Skin epidermis (tissue), 12 donors: Measurements from ENCODE around the gene GNG2.

Source experiments
- H3K27ac ChIP-seq, 21 experiments: fragments of 200-600 bp; sonication (generic) in 11 of 21; one replicate each; pipeline ENCODE4 v1.5.0; 2020; ENCODE audit warnings: mild to moderate bottlenecking in 3 of 21, inconsistent platforms in 2 of 21, moderate library complexity in 2 of 21
- H3K4me3 ChIP-seq, 7 experiments: fragments of 200-600 bp; sonication (generic) in 2 of 7; one replicate each; pipeline ENCODE4 v1.5.0; 2020; ENCODE audit warnings: inconsistent platforms in 2 of 7, mild to moderate bottlenecking in 2 of 7, moderate library complexity in 1 of 7

GNG2 gene

DNA sequence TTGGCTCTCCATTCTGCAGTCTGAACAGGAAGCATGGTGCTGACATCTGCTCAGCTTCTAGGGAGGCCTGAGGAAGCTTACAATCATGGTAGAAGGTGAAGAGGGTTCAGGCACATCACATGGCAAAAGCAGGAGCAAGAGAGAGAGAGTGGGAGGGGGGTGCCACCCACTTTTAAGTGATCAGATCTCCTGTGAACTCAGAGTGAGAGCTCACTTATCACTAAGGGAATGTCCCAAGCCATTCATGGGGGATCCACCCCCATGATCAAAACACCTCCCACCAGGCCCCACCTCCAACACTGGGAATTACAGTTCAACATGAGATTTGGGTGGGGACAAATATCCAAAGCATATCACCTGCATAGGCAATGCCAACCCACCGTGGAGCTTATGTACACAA lies 9.8 kb upstream of the GNG2 start:
- no peak overlapping the region for H3K4me3 ChIP-seq
- no peak overlapping the region for H3K27ac ChIP-seq

DNA sequence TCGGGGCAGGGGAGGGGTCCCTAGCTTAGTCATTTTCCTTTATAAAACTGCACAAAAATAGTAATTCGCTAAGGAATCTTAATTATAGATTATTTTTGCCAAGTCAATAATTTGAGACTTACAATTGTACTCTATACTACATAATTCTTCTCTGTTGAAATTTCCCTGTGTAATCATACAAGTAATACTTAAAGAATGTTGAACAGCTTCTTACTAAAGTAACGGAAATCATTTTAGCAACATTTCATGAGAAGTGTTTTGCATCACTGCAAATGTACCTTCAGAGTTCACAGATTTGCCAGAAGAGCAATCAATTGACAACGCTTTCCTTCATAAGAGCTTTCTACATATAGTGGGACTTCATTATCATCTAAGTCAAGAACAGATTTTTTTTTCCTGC lies 7.9 kb upstream of the GNG2 start:
- Histone ChIP-seq H3K4me3 (no peak overlapping the region), H3K27ac (no peak overlapping the region)

DNA sequence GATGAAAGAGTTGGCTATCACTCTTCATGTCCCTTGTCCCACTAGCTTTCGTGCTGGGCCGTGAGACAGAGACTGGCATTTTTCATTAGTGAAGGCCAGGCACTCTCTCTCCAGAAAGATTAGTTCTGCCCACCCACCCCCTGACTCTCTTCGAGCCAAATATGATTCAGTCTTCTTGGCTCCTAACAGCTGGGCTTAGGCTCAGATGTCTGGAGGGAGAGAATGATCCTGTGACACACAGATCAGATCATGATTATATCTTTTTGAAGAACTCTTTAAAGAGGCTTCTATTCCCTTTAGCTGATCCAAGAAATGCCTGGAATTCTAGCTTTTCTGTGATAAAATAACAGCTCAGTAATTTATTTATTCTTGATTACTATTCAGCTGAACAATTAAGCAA lies 5.2 kb upstream of the GNG2 start:
- Histone ChIP-seq H3K27ac (peak overlapping the region in 2 of 21 experiments; percentile 33), H3K4me3 (no peak overlapping the region)

DNA sequence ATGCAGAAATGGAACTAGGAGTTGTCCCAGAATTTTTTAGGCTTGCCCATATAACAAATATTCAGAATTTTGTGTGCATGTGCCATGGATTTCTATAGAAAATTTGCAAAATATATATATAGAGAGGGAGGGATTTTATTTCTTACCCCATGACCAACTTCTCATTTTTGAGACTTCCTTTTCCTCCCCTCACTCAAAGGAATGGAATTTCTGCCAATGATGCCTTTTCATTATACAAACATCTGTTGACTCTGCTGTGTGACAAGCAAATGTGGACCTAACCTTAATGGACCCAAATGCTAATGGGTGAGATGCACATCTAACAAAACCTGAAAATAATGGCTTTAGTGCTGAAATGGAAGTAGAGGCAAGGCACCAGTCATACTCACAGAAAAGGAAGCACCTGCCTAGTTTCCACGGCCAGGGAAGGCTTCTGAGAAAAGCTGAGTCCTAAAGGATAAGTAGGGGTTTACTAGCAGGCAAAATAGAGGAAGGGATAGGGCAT lies 3.6 kb upstream of the GNG2 start:
- Histone ChIP-seq H3K27ac (no peak overlapping the region), H3K4me3 (no peak overlapping the region)

DNA sequence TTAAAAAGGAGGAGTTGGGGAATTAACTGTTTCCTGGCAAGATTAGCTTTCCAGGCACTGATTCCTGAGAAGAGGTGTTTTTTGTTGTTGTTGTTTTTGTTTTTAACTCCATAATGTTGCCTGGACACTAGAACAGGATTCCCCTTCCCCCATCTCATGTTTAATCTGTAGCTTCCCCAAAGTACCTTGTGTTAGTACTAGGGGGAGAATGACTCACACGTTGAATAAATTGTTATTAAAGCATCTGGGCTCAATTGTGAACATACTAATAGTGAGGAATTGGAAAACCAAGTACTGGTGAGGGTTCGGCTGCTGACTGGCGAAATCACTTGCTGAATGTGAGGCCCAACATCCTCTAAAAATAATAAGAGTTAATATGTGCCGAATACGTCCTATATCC lies 1.3 kb upstream of the GNG2 start:
- H3K27ac ChIP-seq = peak overlapping the region in 3 of 21 experiments; percentile 23 to 91 (median 76)
- no peak overlapping the region for H3K4me3 ChIP-seq

DNA sequence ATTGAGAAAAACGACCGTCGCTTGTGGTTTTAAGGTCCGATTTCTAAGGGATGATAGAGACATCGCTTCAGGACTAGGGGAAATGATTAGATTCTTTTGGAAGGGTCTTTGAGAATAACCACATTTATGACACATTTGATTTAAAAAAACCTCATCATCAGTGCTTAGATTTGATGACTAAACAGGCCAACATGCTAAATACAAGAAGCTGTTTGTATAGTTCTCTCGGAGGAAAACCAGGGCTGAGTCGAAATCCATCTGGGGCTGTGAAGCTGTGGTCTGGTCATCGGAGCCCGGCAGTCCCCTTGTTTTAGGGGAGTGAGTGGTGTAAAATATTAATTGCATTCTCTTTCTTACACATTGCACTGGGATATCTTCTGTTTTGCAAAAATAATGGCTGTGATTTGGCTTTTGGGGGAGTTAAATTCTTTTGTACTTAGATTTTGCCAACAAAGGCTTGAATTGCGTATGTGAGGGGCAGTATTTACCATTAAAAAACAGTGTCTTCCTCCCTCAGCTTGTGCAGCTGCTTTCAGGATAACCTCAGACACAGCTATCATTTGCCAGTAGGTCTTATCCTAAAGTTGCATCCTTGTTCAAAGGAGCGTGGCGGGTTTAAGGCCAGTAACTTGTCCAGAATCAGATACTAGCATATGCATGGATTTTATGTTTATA lies 550 bp downstream of the GNG2 start:
- Histone ChIP-seq H3K4me3 (peak overlapping the region; percentile 31 to 51 (median 41)), H3K27ac (peak overlapping the region; percentile 5 to 91 (median 74))

DNA sequence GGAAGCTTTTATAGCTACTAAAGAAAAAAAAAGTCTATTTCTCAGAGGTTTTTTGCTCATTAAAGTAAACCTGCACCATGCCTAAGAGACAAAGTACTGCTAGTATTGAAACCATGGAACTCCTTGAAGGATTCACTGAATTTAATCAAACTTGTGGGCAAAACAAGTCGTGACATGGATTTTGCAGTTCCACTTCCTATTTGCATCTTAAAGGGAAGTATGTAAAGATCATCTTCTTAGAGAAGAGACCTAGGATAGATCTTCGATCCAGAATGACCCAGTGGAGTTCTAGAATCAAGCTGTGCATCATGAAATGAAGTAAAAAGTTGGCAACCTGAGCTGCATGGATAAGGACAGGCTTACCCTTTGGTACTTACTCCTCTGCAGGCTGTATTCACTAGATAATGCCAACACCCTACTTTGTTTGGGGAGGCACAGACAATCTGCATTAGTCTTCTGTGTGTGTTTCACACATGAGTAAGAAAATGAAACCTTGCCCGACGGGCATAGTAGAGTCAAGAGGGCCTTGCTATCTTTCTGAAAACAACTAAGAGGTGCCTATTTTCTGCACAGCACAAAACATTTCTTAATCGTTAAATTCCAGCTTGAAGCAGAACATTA lies 1.9 kb downstream of the GNG2 start:
- H3K27ac ChIP-seq = peak overlapping the region in 10 of 21 experiments; percentile 5 to 91 (median 74)
- H3K4me3 ChIP-seq = peak overlapping the region; percentile 4 to 51 (median 41)

DNA sequence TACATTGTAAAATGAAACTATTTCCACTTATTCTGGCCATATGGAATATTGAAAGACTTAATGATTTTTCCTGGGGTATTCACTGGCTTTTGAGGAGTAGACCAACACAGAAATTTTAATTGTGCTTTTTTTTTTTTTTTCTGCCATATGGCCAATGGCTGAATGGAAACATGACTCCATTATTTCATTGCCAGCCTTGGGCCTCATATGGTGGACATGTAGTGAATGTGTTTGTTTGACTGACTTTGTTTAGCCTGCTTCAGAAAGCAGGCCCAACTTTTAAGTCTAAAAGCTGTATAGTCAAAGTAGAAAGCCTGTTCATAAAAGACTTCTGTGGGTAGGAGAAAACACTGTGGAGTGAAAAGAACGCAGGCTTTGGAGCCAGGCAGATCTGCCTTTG lies 2.4 kb downstream of the GNG2 start:
- Histone ChIP-seq H3K4me3 (peak overlapping the region in 5 of 7 experiments; percentile 39 to 51 (median 42)), H3K27ac (peak overlapping the region in 5 of 21 experiments; percentile 79 to 91 (median 85))

DNA sequence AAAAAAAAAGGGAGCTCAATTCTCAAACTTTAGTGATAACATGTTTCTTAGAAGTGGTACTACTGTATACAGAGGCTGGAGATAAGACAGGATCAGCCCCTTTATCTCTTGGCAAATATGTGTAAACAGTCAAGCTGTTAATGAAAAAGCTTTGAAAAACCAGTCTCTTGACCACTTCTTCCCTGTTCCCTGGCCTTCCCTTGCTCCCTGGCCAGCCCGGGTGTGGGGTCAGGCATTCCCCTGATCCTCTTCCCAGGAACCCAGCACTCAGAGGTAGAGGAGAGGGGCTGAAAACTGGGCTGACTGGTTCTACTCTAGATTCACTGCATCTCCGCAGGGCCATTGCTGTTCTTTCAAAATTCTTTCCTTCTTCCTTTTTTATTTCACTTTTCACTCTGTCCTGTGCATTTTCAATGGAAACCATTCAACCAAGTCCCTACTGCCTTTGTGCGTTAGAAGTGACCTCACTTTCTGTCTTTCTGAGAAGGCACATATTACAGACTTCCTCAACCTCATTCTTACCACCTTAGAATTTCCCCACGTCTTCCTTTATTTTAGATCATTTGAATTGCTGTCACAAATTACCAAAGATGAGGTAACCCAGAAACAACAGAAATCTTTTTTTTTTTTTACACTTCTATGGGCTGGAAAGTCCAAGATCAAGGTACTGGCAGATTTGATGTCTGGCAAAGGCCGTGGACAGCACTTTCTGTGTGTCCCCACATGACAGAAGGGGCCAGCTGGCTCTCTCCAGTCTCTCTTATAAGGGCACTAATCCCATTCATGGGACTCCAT lies 5.7 kb downstream of the GNG2 start:
- no peak overlapping the region for H3K4me3 ChIP-seq
- H3K27ac ChIP-seq = peak overlapping the region in 1 of 21 experiments; percentile 20

DNA sequence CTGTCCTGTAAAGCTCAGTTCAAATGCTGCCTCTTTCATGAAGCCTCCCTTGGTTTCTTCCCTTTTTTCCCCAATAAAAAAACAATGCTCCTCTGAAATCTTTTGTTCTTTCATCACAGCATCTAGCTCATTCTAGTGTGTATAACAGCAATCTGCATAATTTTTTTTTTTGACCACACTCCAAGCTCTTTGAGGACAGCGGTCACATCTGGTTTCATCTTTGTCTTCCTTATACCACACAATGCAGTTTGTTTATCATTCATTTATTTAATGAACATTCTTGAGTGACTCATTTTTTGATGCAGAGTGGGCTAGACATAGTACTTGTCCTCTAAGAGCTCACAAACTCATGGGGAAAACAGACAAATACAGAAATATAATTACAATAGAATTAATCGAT lies 7.3 kb downstream of the GNG2 start:
- Histone ChIP-seq H3K27ac (peak overlapping the region in 4 of 21 experiments; percentile 9 to 40 (median 19)), H3K4me3 (no peak overlapping the region)

DNA sequence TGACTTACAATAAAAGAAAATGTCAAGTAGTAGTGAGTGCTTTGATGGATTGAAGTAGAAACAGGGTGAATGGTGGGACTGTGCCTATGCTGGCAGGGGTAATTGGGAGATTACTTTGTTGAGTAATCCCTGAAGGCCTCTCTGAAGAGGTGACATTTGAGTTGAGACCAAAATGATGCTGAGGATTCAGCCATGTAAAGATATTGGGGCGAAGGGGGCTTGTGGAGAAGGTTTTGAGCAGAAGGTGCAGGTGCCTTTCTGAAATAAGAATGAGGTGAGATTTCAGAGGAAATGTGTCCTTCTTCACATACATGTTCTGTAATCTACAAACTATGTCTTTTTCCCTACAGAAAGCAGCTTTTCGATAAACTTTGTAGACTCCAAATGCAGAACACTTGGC lies 8.0 kb downstream of the GNG2 start:
- Histone ChIP-seq H3K4me3 (no peak overlapping the region), H3K27ac (peak overlapping the region in 3 of 21 experiments; percentile 13 to 40 (median 25))

DNA sequence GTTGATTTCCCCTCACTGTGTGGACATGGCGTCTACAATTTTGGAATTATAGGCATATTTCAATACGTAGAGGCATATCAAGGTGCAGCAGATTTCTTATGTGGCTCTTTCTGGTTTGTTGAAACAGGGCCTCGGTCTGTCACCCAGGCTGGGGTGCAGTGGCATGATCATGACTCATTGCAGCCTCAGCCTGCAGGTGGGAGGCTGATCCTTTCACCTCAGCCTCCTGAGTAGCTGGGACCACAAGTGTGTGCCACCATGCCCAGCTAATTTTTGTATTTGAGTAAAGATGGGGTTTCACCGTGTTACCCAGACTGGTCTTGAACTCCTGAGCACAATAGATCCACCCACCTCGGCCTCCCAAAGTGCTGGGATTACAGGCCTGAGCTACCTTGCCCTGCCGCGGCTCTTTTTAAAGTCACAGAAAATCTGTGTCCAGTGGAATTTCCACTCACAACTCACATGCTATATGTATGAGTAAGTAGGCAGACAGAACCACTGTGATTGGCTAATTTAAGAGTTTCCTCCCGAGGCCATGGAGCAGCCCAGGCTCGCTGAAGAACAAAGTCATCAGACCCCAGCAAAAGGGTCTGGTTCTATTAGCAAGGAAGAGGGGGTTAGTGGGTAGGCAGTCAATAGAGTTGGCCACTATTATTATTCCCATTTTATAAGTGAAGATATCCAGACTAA lies 9.1 kb downstream of the GNG2 start:
- Histone ChIP-seq H3K4me3 (no peak overlapping the region), H3K27ac (peak overlapping the region in 2 of 21 experiments; percentile 1 to 23)

DNA sequence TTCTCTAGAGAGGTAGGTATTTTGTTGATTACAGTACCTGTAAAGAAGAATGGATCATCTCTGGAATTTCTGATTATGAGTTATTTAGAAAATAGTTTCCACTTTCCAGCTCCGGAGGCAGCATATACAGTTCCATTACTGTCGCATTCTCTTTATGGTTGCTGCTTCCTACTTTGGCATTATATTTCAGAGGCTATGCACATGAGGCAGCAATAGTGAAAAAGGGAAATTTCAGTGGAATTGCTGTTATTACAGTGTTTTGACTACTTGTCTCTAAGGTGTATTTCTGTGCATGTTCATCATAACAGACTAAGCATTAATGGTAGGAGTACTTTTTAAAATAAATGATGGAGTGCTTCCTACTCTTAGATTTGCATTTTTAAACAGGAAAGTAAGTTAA lies 10.2 kb downstream of the GNG2 start:
- no peak overlapping the region for H3K4me3 ChIP-seq
- H3K27ac ChIP-seq = no peak overlapping the region

DNA sequence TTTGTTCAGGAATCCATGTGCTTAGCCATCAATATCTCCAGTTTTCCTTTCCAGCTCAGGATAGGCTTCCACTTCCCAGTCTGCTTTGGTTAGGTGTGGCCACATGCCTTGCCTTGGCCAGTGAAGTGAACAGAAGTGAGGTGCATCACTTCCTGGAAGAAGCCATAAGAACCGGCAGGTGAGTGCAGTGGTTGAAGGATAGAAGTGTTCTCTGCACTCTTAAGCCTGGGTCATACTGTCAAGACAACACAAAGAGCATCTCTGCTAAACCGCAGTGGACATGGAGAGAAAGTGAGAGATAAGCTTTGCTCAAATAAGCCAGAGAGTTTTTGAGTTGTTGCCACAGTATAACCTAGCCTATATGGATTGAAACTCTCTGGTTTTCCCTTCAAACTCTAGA lies 11.4 kb downstream of the GNG2 start:
- H3K27ac ChIP-seq = no peak overlapping the region
- no peak overlapping the region for H3K4me3 ChIP-seq

DNA sequence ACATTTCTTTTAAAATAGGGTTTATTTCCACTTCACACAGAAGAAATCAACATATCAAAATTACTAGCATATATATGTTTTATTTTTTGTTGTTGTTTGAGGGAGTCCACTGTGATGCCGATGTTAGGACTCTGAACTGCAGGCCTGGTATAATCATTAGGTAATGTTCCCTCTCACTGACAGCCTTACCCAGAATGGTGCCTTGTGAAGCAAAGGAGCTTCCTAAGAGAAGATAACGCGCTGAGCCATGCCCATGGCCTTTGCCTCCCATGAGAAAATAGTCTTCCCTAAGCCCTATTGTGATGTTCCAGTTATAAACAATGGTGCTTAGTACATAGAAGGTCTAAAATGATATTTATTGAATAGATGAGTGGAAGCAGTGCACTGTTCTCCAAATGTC lies 12.0 kb downstream of the GNG2 start:
- H3K27ac ChIP-seq = peak overlapping the region in 1 of 21 experiments; percentile 46
- H3K4me3 ChIP-seq = no peak overlapping the region

DNA sequence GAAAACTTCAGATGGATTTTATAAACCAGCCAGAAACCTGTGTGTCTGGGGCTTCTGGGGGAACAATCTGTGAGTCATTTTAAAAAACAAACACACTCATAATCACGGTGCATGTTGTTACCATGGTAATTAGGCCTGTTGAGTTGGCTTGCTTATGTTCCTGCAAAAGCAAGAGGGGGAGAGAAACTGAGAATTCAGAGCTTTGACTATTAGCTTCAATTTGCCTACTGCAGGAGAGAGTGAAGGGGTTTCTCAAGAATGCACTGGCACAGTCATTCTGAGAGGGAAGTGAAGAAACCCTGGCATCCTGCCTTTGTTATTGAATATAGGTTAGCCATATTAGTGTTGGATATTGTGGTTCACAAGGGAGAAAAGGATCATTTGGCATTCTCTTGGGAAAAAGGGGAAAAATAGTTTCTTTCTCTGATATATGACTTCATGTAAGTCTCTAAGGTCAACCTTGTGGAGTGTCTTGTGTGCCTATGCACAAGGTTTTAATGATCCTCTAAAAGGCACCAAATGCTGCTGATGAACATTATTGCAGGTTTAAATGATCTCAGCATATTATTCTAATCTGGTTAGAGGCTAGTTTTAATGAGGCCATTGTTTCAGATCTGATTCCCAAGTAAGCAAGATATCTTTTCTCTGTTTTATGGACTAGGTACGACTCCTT lies 12.9 kb downstream of the GNG2 start:
- no peak overlapping the region for H3K4me3 ChIP-seq
- H3K27ac ChIP-seq = peak overlapping the region in 8 of 21 experiments; percentile 3 to 40 (median 20)

DNA sequence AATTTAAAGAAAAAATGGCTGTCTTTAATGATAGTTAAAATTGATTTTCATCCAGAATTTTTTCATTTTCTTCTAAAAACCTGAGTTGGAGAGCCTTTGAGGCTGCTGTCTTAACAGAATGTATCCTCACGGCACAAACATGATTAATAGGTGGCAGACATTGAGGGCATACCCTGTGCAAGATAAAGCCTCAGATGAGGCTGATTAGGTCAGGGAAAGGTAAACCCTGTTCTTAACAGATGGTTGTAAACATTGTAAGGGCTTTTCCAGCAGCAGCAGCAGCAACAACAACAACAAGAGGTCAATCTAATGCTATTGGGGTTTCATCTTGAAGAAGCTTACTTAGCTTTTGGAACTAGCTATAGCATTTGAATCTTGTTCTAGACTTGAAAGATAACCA lies 17.4 kb downstream of the GNG2 start:
- Histone ChIP-seq H3K27ac (no peak overlapping the region), H3K4me3 (no peak overlapping the region)

DNA sequence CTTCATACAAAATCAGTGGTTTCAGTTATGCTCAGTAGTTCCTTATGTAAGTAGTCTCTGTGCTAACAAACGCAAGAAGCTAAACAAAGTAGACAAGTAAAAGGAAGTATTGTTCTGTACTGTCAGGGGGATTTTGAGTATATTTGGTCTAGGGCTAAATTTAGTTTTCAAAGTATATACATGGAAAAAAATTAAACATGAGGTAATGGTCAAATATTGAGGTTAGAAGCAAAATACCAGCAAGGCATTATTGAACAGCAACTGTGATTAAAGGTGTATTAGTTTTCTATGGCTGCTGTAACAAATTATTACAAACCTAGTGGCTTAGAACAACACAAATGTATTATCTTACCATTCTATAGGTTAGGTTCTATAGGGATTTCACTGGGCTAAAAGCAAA lies 18.8 kb downstream of the GNG2 start:
- Histone ChIP-seq H3K4me3 (no peak overlapping the region), H3K27ac (no peak overlapping the region)

DNA sequence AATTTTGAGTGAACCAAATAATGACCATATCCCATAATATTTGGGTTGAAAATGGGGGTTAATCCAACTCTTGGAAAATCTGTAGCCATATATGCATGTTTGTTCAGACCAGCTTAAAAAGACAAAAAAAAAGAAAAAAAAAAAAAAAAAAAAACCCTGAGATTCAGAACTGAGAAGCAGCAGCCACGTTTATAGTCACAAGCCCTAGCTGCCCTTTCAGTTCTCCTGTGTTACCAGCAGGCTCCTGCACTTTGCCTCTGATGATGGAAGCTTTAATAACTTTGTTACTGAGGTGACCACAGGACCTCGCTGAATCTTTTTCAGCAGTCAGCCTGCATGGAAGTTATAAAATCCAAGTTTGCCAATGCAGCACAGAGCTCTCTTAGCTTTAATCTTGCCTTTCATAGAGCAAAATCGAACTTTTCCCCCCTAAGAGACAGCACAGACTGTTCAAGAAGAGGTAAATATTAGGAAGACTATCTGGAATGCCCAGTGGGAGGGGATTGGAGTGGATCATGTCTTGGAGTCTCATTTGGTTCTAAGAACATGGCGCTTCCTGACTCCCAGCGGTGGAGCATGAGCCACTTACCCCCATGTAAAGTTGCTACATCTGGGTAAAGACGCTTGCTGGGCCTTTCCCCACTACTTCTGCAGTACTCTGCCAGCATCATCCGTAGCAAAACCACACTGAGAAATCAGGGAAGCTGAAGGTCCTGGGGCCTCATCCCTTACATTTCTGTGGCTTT lies 20.6 kb downstream of the GNG2 start:
- Histone ChIP-seq H3K4me3 (no peak overlapping the region), H3K27ac (peak overlapping the region in 9 of 21 experiments; percentile 10 to 59 (median 22))
